Measurements from ENCODE around the gene ZBTB8OS.
A peak's percentile ranks its signal among the peaks of the same experiment; 100 is the strongest.
"Not testable (repeated sequence)": the region's sequence is repeated elsewhere in the genome, so short reads cannot be mapped to it uniquely, and the experiment has no call there.

Gene ZBTB8OS

GRCh38 chr1:32650248-32650751, at the start of gene ZBTB8OS:
TSS of gene ZBTB8OS (minus strand) at chr1:32650550. CDS start at chr1:32650529, 21 bp downstream.
- DNase-seq: peak; percentile 88

- DNase-seq: not testable (repeated sequence)
These were observed 46.6 kb upstream of the ZBTB8OS start for GRCh38 chr1:32696996-32697395.

- no peak for DNase-seq
These were observed 45.7 kb upstream of the ZBTB8OS start for GRCh38 chr1:32696041-32696440.

DNA sequence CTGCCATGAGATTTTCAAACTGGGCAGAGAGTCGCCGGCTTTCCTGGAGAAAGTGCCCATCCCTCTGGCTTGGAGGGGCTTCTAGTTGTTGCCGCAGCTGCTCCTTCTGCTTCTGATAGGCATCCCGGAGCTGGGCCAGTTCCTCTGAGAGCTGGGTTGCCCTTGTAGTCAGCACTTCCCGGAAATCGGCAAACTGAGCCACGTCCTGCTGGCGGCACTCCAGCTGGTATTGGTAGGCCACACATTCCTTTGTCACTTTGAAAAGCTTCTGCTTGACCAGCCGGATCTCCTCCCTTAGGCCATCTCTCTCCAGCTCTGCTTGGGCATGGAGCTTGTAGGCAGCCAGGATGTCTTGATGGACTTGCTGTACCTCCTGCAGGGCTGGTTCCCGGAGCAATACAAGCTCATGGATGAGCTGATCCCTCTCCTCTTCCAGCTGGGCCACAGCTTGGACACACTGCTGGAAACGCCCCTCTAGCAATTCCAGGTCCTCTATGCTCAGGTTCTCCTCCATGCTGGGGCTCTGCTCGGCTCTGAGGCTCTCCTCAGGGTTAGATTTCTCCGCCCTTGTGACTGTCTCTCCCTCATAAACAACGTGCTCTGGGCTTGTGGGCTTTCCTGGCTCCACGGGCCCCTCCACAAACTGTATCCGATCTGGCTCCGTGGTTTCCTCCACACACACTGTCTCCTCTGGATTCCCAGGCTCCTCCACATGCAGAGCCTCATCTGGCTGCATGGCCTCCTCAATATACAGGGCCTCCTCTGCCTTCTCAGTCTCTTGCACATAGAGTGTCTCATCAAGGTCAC, 45.0 kb upstream of the ZBTB8OS start:
- peak; percentile 12 for DNase-seq

DNA sequence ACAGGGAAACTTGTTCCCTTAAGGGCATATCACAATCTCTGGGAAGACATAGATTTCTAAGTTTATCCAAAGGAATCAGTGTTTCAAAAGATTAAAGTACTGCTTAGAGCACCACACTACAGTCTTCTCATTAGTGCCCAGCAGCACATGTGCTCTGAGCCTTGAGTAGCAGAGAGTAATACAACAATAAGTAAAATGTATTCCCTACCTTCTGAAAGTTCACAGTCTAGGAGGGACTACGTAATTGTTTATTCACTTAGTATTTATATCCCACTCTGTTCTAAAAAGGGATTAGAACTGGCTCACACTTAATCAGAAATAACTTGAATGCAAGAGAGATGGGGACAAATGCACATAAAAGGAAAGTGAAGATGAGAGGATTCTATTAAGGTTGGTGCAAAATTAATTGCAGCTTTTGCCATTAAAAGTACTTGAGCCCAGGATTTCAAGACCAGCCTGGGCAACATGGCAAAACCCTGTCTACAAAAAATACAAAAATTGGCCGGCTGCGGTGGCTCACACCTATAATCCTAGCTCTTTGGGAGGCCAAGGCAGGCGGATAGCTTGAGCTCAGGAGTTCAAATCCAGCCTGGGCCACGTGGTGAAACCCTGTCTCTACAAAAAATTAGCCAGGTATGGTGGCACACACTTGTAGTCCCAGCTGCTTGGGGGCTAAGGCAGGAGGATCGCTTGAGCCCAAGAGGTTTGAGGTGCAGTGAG, 43.3 kb upstream of the ZBTB8OS start:
- DNase-seq: no peak

DNA sequence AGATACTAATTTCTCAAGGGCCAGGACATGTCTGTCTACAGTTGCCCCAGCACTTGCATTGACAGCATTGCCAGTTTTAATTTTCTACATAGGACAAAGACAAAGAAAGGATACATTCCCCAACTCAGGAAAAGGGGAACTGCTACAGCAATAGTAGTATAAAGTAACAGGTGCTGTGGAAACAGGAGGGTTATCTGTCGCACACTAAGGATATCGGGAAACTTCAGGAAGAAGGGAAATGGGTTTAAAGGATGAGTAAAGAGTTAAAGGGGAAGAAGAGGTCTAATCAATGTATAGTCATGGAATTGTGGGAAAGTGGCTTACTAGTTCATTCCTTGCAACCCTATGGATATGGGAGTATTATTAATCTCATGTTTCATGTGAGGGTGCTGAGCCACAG, 36.0 kb upstream of the ZBTB8OS start:
- DNase-seq: no peak

- no peak for DNase-seq
These were observed 35.1 kb upstream of the ZBTB8OS start for GRCh38 chr1:32685498-32685897.

GRCh38 chr1:32684167-32684811, 33.9 kb upstream of the ZBTB8OS start:
- DNase-seq: no peak

DNA sequence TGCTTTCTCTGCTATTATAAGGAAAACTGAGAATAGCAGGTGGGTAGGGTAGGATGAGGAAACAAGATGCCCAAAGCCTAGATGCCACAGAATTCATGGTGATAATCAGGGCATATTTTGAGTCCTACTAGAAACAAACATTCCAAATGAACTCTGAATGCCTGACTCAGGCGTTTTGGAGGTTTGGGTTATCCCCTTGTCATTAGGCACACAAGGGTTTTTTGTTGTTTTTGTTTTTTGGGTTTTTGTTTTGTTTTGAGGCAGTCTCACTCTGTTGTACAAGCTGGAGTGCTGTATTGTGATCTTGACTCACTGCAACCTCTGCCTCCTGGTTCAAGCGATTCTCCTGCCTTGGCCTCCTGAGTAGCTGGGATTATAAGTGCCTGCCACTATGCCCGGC, 33.0 kb upstream of the ZBTB8OS start:
- DNase-seq: no peak

- DNase-seq: no peak
These were observed 31.6 kb upstream of the ZBTB8OS start for GRCh38 chr1:32681999-32682398.

DNA sequence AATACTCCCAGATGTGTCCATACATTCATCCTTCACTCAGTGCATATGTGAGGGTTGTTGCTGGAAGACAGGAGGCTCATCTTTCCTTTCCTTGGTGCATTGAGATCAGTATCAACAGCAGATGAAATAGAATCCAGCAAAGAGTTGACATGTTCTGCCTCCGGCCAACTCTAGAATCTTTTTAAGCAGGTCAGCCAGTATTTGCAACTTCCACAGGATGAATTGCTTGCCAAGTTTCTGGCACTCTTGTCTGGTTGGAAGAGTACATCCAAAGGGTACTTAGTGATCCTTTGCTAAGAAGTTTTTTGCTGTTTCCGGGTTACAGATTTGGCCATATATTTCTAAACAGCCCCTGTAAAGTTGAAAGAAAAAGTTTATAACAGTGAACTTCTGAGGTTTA, 31.2 kb upstream of the ZBTB8OS start:
- DNase-seq: no peak

GRCh38 chr1:32680642-32681041, 30.3 kb upstream of the ZBTB8OS start:
- DNase-seq: no peak

DNA sequence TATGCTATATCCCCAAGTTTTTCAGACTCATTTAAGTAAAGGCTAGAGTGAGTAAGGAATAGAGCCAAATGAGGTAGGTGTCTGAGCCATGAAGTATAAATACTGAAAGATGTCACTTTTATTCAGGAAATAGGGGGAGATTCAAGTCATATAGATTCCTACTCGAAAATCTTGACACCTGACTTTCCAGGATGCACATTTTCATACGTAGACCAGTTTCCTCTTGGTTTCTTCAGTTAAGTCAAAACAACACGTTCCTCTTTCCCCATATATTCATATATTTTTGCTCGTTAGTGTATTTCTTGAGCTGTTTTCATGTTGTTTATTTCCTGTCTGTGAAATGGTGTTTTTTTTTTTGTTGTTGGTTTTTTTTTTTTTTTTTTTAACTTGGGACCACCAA, 29.6 kb upstream of the ZBTB8OS start:
- not testable (repeated sequence) for DNase-seq

GRCh38 chr1:32676945-32677344, 26.6 kb upstream of the ZBTB8OS start:
- no peak for DNase-seq

- not testable (repeated sequence) for DNase-seq
These were observed 18.4 kb upstream of the ZBTB8OS start for GRCh38 chr1:32668716-32669115.

DNA sequence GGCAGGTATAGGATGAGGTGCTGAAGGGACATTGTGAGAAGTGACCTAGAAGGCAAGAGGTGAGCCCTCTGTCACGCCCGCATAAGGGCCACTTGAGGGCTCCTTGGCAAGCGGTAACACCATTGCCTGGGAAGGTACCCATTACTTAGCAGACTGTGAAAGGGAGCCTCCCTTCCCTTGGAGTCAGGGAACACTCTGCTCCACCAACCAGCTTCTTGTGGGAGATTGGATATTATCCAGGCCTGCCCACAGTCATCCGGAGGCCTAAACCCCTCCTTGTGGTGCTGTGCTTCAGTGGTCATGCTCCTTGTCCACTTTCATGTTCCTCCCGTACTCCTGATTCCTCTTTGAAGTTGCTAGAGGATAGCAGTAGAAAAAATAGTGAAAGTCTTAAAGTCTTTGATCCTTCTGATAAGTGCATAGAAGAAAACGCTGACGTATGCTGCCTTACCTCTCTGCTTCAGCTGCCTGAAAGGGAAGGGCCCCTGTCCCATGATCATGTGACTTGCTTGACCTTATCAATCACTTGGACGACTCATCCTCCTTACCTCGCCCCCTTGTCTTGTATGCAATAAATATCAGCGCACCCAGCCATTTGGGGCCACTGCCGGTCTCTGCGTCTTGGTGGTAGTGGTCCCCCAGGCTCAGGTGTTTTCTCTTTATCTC, 16.7 kb upstream of the ZBTB8OS start:
- no peak for DNase-seq

- DNase-seq: no peak
These were observed 15.6 kb upstream of the ZBTB8OS start for GRCh38 chr1:32665915-32666314.

GRCh38 chr1:32659581-32659980, 9.2 kb upstream of the ZBTB8OS start:
- DNase-seq: no peak

- DNase-seq: no peak
These were observed 2.1 kb upstream of the ZBTB8OS start for GRCh38 chr1:32652244-32652962.

DNA sequence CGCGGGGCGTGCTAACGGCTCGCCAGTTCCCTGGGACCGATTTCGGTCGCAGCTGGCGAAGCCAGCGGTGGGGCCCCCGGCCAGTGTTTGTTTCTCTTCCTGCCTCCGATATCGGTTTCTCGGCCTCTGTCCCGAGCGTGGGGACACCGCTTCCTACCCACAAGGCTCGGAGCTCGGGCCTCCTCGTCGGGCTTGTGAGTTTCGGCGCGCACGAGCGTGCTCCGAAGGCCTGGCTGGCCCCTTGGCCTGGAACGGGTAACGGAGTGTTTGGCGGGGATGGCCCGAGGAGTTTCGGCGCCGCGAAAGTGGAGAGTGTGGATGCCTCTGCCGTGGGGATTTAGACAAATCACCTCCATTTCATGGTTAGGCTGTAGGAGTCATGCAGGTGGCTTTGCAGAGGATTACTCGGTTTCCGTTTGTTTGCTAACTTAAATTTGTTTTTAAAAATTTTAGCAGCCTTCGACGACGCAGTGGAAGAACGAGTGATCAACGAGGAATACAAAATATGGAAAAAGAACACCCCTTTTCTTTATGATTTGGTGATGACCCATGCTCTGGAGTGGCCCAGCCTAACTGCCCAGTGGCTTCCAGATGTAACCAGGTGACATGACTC, 1.2 kb upstream of the ZBTB8OS start:
- DNase-seq: peak; percentile 51

GRCh38 chr1:32650752-32651460, 556 bp upstream of the ZBTB8OS start, which contains the start of gene RBBP4:
TSS of gene RBBP4 (plus strand) at chr1:32651208. CDS start at chr1:32651307, 99 bp downstream.
- DNase-seq: peak; percentile 94

Data from NCI-H2029 (cell line).